Cardiac muscle cell (in vitro differentiated cells and primary cell): ENCODE data around the gene AGBL3. TPM values are rescaled to one million over a fixed set of nuclear protein-coding genes. Genes with fewer than 3 reads are reported as not detected.

Experiments
- DNase-seq, 2 donors: peaks; one replicate each; pipeline versions ENCODE4 v3.0.0 to v3.0.0-alpha.2; 2010 to 2017; ENCODE audit warnings: low read depth in 1 of 2, low spot score in 1 of 2
- H3K27ac ChIP-seq: fragments of 200-600 bp; sonication (generic); 2 replicates; pipeline ENCODE4 v1.5.1; 2016
- H3K27me3 ChIP-seq: fragments of 200-600 bp; sonication (generic); 2 replicates; pipeline ENCODE4 v1.6.0; 2016; ENCODE audit warnings: control low read depth
- H3K36me3 ChIP-seq: fragments of 200-600 bp; sonication (generic); 2 replicates; pipeline ENCODE4 v1.5.1; 2016; ENCODE audit warnings: control low read depth
- H3K4me1 ChIP-seq: fragments of 200-600 bp; sonication (generic); 2 replicates; pipeline ENCODE4 v1.8.1; 2017; ENCODE audit warnings: low read depth, mild to moderate bottlenecking, mixed run types
- H3K4me3 ChIP-seq: fragments of 200-600 bp; sonication (generic); 2 replicates; pipeline ENCODE4 v1.5.1; 2016; ENCODE audit warnings: mild to moderate bottlenecking
- H3K9me3 ChIP-seq: fragments of 200-600 bp; sonication (generic); 2 replicates; pipeline ENCODE4 v1.5.1; 2017; ENCODE audit warnings: low read depth, mild to moderate bottlenecking, control low read depth
- polyA plus RNA-seq: library from polyadenylated mRNA; unstranded; fragments of >200 nt; fragmentation: Nextera tagmentation; extraction: Ambion mirVana; gene quantifications from 2 replicates; pipeline ENCODE4 v1.2.1, GENCODE V29; 2016
- total RNA-seq: library from RNA; depleted of rRNA; stranded (reverse); fragments of >200 nt; gene quantifications from 2 replicates; pipeline ENCODE4 v1.2.3, GENCODE V29; 2016
- TF ChIP-seq, protein P1 (sequence below): IDR thresholded peaks from 2 replicates; pipeline ENCODE4 v1.5.1; 2012; ENCODE audit warnings: low read depth, mild to moderate bottlenecking, low read length

The AGBL3 gene
- total and polyA plus RNA-seq, 2 experiments from 2014 or later: 1.7 to 3.8 TPM

DNA sequence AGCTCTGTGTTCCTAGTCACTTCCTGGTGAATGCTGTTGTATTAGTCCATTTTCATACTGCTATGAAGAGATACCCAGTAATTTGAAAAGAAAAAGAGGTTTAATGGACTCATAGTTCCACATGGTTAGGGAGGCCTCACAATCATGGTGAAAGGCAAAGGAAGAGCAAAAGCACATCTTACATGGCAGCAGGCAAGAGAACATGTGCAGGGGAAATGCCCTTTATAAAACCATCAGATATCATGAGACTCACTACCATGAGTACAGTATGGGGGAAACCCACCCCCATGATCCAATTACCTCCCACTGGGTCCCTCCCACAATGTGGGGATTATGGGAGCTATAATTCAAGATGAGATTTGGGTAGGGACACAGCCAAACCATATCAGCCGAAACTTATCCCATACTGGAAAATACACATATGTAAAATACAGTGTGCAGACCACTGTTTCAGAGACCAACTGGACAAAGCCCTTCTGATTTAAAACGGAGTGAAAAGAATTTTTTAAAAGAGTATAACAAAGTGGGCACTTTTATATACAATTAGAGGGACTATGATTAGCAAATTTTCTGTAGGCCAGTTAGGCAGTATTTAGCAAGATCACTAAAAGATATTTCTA lies 176.2 kb downstream of the AGBL3 start:
- TF ChIP-seq, protein P1, sequence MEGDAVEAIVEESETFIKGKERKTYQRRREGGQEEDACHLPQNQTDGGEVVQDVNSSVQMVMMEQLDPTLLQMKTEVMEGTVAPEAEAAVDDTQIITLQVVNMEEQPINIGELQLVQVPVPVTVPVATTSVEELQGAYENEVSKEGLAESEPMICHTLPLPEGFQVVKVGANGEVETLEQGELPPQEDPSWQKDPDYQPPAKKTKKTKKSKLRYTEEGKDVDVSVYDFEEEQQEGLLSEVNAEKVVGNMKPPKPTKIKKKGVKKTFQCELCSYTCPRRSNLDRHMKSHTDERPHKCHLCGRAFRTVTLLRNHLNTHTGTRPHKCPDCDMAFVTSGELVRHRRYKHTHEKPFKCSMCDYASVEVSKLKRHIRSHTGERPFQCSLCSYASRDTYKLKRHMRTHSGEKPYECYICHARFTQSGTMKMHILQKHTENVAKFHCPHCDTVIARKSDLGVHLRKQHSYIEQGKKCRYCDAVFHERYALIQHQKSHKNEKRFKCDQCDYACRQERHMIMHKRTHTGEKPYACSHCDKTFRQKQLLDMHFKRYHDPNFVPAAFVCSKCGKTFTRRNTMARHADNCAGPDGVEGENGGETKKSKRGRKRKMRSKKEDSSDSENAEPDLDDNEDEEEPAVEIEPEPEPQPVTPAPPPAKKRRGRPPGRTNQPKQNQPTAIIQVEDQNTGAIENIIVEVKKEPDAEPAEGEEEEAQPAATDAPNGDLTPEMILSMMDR: no peak
- Histone ChIP-seq H3K9me3 (no peaks in the 10 kb centered on the region), H3K27ac (no peak overlapping the region), H3K27me3 (no peaks in the 10 kb centered on the region), H3K4me3 (no peak overlapping the region), H3K36me3 (peaks cover 16% of the 10 kb centered on the region), H3K4me1 (peaks cover 10% of the 10 kb centered on the region)
- no peak for DNase-seq

DNA sequence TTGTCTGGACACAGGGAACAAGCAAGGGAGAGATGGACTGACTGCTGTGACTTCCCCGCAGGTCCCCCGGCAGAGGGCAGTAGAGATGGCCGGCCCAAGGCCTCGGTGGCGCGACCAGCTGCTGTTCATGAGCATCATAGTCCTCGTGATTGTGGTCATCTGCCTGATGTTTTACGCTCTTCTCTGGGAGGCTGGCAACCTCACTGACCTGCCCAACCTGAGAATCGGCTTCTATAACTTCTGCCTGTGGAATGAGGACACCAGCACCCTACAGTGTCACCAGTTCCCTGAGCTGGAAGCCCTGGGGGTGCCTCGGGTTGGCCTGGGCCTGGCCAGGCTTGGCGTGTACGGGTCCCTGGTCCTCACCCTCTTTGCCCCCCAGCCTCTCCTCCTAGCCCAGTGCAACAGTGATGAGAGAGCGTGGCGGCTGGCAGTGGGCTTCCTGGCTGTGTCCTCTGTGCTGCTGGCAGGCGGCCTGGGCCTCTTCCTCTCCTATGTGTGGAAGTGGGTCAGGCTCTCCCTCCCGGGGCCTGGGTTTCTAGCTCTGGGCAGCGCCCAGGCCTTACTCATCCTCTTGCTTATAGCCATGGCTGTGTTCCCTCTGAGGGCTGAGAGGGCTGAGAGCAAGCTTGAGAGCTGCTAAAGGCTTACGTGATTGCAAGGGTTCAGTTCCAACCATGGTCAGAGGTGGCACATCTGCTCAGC lies 178.2 kb downstream of the AGBL3 start:
- H3K4me3 ChIP-seq: no peak overlapping the region
- no peaks in the 10 kb centered on the region for H3K9me3 ChIP-seq
- H3K27me3 ChIP-seq: no peaks in the 10 kb centered on the region
- H3K4me1 ChIP-seq: peaks cover 18% of the 10 kb centered on the region
- TF ChIP-seq, protein P1: no peak
- peaks cover 16% of the 10 kb centered on the region for H3K36me3 ChIP-seq
- peak overlapping the region; percentile 48 for H3K27ac ChIP-seq
- DNase-seq: no peak

DNA sequence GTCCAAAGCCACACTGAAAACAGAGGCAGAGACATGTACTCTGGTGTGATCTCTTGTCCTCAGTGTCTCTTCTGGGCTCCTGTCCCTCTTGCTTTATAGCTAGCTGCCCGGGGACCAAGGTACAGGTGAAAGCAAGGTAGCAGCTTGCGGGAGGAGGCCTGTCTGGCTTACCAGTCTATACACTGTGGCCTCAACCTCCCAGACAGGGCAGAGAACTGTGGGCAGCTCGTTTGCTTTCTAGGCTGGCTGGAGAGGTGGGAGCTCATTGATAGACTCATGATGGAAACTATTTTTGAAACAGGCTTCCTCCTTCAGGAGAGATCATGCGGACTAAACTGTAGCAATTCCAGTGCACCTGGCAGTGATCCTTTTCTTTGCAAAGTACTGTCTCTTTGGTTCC lies 179.6 kb downstream of the AGBL3 start:
- TF ChIP-seq, protein P1: no peak
- no peaks in the 10 kb centered on the region for H3K27me3 ChIP-seq
- no peak overlapping the region for H3K4me3 ChIP-seq
- H3K27ac ChIP-seq: no peak overlapping the region
- no peak for DNase-seq
- no peaks in the 10 kb centered on the region for H3K9me3 ChIP-seq
- H3K36me3 ChIP-seq: peaks cover 16% of the 10 kb centered on the region
- H3K4me1 ChIP-seq: peaks cover 9% of the 10 kb centered on the region

DNA sequence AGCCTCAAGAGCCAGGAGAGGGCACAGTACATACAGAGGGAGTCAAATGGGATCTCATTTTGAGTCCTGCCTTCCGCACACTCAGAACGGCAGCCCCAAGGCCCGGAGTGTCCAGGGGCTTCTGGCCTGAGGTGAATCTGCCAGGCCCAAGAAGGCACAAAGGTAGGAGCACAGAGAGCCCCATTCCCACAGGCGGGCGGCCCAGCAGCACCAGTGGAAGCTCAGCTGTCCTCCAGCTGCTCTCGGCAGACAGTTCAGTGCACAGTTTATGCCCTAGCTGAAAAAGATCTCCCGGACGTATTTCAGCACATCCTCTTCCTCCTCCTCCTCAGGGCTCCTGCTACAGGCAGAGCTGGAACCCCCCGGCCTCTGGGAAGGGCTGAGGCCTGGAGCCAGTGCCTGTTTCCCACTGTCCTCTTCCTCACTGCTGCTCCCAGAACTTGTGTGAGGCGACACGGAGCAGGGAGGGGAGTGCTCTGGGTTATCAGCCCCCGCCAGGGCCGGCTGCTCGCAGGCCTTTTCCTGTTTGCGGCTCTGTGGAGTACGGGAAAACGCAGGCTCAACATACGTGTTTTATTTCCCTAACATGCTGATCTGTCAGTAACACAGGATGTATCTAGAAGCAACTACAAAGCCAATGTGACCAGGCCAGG lies 180.2 kb downstream of the AGBL3 start:
- Histone ChIP-seq H3K9me3 (no peaks in the 10 kb centered on the region), H3K4me1 (peaks cover 9% of the 10 kb centered on the region), H3K4me3 (no peak overlapping the region), H3K27ac (no peak overlapping the region), H3K36me3 (peaks cover 16% of the 10 kb centered on the region), H3K27me3 (no peaks in the 10 kb centered on the region)
- DNase-seq: no peak
- TF ChIP-seq, protein P1: no peak

DNA sequence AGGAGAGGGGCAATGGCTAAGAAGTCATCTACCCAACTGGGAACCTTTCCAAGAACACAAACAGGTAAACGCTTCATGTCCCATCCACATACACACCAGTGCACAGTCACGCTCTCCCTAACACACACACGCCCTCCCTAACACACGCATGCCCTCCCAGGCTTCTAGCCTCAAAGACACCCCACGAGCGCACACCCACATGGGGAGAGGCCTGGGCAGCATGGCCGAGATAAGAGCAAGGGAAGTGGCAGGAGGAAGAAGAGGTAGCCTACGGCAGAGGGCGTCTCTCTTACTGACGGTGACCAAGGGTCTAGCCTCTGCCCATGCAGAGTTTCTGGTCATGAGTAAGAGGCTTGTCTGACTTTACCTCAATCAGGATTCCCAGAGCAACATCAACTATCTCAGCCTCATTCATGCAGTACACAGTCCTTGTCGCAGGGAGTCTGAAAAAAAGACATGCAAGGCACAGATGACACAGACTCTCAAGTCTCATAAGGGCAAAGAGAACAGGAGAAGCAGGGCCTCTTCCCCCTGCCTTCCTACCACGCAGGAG lies 181.1 kb downstream of the AGBL3 start:
- no peak for DNase-seq
- TF ChIP-seq, protein P1: no peak
- H3K27ac ChIP-seq: no peak overlapping the region
- no peaks in the 10 kb centered on the region for H3K9me3 ChIP-seq
- no peaks in the 10 kb centered on the region for H3K27me3 ChIP-seq
- peaks cover 16% of the 10 kb centered on the region for H3K36me3 ChIP-seq
- no peak overlapping the region for H3K4me3 ChIP-seq
- peaks cover 9% of the 10 kb centered on the region for H3K4me1 ChIP-seq
